Body of pancreas (tissue), 4 donors: Measurements from ENCODE around the gene MTMR1.

Experiments
- CTCF ChIP-seq, 7 experiments: fragments of 450-650 bp in 4 of 7; fragments of 200-600 bp in 3 of 7; sonication (generic) in 3 of 7; IDR thresholded peaks; one replicate each; pipeline ENCODE4 v1.5.1; 2016 to 2019; ENCODE audit warnings: antibody characterized with exemption in 7 of 7
- POLR2A ChIP-seq, 3 donors: fragments of 450-650 bp; IDR thresholded peaks; one replicate each; pipeline ENCODE4 v1.6.1; 2016; ENCODE audit warnings: antibody characterized with exemption in 3 of 3, mild to moderate bottlenecking in 2 of 3

DNA sequence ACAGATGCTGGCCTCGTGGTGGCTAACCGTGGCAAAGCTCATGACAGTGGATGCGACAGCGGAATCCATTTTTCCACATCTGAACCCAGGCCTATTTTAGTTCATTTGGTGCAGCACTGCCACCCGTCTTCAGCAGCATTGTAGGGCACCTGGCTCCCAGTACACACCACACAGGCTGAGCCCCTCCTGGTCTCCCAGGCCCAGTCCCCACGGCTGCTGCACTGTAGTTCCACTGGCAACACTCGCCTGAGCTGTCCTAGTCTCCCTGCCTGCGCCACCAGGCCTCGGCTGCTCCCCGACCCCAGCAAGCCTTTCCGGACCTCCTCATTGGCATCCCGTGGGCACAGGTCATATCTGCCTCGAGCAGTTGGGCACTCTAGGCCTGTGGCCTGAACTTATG lies 76.2 kb downstream of the MTMR1 start:
- TF ChIP-seq CTCF (IDR thresholded peaks at IDR 0.05) (no peak), POLR2A (IDR thresholded peaks at IDR 0.05) (no peak)
